Ishikawa (cell line): ENCODE results near the gene THAP2.

Source experiments
- EGR1 ChIP-seq: IDR thresholded peaks from 2 replicates; pipeline ENCODE4 v1.6.1; 2012
- EP300 ChIP-seq: IDR thresholded peaks from 2 replicates; pipeline ENCODE4 v1.6.1; 2012; ENCODE audit warnings: borderline replicate concordance
- RAD21 ChIP-seq: IDR thresholded peaks from 2 replicates; pipeline ENCODE4 v1.6.1; 2012; ENCODE audit warnings: low read depth
- REST ChIP-seq: IDR thresholded peaks from 2 replicates; pipeline ENCODE4 v1.6.1; 2012; ENCODE audit warnings: low read depth, mild to moderate bottlenecking
- TAF1 ChIP-seq: IDR thresholded peaks from 2 replicates; pipeline ENCODE4 v1.6.1; 2012; ENCODE audit warnings: low read depth, mild to moderate bottlenecking
- USF1 ChIP-seq: IDR thresholded peaks from 2 replicates; pipeline ENCODE4 v1.6.1; 2012

GRCh38 chr12:71704920-71705319, 40.8 kb downstream of the THAP2 start:
- TF ChIP-seq REST: no peak
- no peak for TF ChIP-seq RAD21
- TF ChIP-seq USF1: no peak
- TF ChIP-seq EP300: peak; percentile 49; the same call in 1 of the 2 replicates
- no peak for TF ChIP-seq EGR1
- TF ChIP-seq TAF1: no peak
